Ishikawa (cell line): Measurements from ENCODE around the gene VAV1.

Experiments used
- EP300 ChIP-seq: IDR thresholded peaks from 2 replicates; pipeline ENCODE4 v1.6.1; 2012; ENCODE audit warnings: borderline replicate concordance
- MAX ChIP-seq: IDR thresholded peaks from 2 replicates; pipeline ENCODE4 v1.6.1; 2012
- TAF1 ChIP-seq: IDR thresholded peaks from 2 replicates; pipeline ENCODE4 v1.6.1; 2012; ENCODE audit warnings: low read depth, mild to moderate bottlenecking
- TEAD4 ChIP-seq: IDR thresholded peaks from 2 replicates; pipeline ENCODE4 v1.6.1; 2012
- USF1 ChIP-seq: IDR thresholded peaks from 2 replicates; pipeline ENCODE4 v1.6.1; 2012

GRCh38 chr19:6753178-6754031, 19.1 kb upstream of the VAV1 start:
- no peak for TF ChIP-seq TAF1
- TF ChIP-seq EP300, result no peak
- TF ChIP-seq MAX, result no peak
- no peak for TF ChIP-seq TEAD4
- TF ChIP-seq USF1, result peak; percentile 28
